MCF 10A (cell line): ENCODE measurements around the gene IL2RA. TPM values are rescaled to one million over a fixed set of nuclear protein-coding genes. Genes with fewer than 3 reads are reported as not detected.

ENCODE experiments used
- BruUV-seq: library from RNA; stranded (reverse); fragments of 400-500 nt; replicated peaks from 2 replicates; lab custom pipeline; 2021; lab: Mats Ljungman, UMichigan
- CTCF ChIA-PET: fragments of 300-600 bp; sonication (Branson Sonifier 250); formaldehyde crosslinking; extraction: SDS; loops from one replicate; lab custom pipeline; 2021; ENCODE audit warnings: antibody characterized with exemption, inconsistent platforms; lab: Yijun Ruan, JAX
- POLR2A ChIA-PET: fragments of 300-600, 350-650 bp; sonication (Branson Sonifier 250); formaldehyde crosslinking; extraction: SDS; loops from one replicate; lab custom pipeline; 2020; ENCODE audit warnings: antibody characterized with exemption, inconsistent platforms; lab: Yijun Ruan, JAX
- DNase-seq: peaks from one replicate; pipeline ENCODE4 v3.0.0-alpha.2; 2018; ENCODE audit not compliant: unreplicated experiment
- H3K27ac Mint-ChIP-seq: one replicate; pipeline ENCODE4 v1.8.0; 2022; ENCODE audit warnings: mild to moderate bottlenecking, low read depth, mixed read lengths; ENCODE audit not compliant: unreplicated experiment
- H3K27me3 Mint-ChIP-seq: one replicate; pipeline ENCODE4 v1.8.0; 2022; ENCODE audit warnings: mixed read lengths; ENCODE audit not compliant: insufficient read depth, unreplicated experiment
- H3K36me3 Mint-ChIP-seq: one replicate; pipeline ENCODE4 v1.8.0; 2022; ENCODE audit warnings: mild to moderate bottlenecking, moderate library complexity, mixed read lengths; ENCODE audit not compliant: insufficient read depth, unreplicated experiment
- H3K4me1 Mint-ChIP-seq: one replicate; pipeline ENCODE4 v1.8.0; 2022; ENCODE audit warnings: mixed read lengths; ENCODE audit not compliant: insufficient read depth, unreplicated experiment
- H3K4me3 Mint-ChIP-seq: one replicate; pipeline ENCODE4 v1.8.0; 2022; ENCODE audit warnings: mild to moderate bottlenecking, moderate library complexity, mixed read lengths; ENCODE audit not compliant: unreplicated experiment
- H3K9me3 Mint-ChIP-seq: one replicate; pipeline ENCODE4 v1.8.0; 2022; ENCODE audit warnings: mixed read lengths; ENCODE audit not compliant: unreplicated experiment
- intact Hi-C: fragments of 100-400 bp; cut with micrococcal nuclease; formaldehyde crosslinking; loops from 2 replicates; pipeline ENCODE4 v1.14.1; 2022
- total RNA-seq: library from RNA; stranded (reverse); gene quantifications from 2 replicates; pipeline ENCODE4 v1.2.3, GENCODE V29; 2022
- TF ChIP-seq, protein P1 (sequence below): fragments of 200-600 bp; IDR thresholded peaks from one replicate; pipeline ENCODE4 v1.8.0; 2022; ENCODE audit warnings: antibody characterized with exemption, mild to moderate bottlenecking; ENCODE audit not compliant: unreplicated experiment

IL2RA gene
- total RNA-seq, 1 experiment from 2014 or later = not detected

DNA sequence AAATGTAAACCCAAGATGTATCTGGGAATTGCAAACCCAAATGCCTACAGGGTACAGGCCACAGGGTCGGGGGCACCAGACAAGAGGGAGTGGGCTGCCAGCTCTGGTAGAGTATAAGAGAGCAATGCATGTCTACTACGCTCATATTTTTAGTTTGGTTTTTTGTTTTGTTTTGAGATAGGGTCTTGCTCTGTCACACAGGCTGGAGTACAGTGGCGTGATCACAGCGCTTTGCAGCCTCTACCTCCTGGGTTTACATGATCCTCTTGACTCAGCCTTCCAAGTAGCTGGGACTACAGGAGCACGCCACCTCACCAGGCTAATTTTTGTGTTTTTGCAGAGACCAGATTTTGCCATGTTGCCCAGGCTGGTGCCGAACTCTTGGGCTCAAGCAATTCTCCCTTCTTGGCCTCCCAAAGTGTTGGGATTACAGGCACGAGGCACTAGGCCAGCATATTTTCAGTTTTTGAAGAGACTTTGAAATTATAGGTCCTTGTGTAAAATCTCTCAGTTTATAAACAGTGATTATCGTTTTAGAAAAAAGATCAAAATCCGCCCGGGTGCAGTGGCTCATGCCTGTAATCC, 73.7 kb downstream of the IL2RA start:
- Mint-ChIP-seq H3K4me1 (peaks cover 6% of the 10 kb centered on the region), H3K36me3 (no peaks in the 10 kb centered on the region), H3K4me3 (no peak overlapping the region), H3K27me3 (peaks cover 9% of the 10 kb centered on the region), H3K27ac (no peak overlapping the region), H3K9me3 (peaks cover 10% of the 10 kb centered on the region)
- POLR2A ChIA-PET = no interaction called here
- DNase-seq = no peak
- intact Hi-C loops = no loop called here
- CTCF ChIA-PET = interaction anchor here (0.6 kb wide), 2 partner anchors 13 to 136 kb away, joined by 3 to 4 read pairs; no protein-coding TSS in a partner anchor
- TF ChIP-seq, protein P1, sequence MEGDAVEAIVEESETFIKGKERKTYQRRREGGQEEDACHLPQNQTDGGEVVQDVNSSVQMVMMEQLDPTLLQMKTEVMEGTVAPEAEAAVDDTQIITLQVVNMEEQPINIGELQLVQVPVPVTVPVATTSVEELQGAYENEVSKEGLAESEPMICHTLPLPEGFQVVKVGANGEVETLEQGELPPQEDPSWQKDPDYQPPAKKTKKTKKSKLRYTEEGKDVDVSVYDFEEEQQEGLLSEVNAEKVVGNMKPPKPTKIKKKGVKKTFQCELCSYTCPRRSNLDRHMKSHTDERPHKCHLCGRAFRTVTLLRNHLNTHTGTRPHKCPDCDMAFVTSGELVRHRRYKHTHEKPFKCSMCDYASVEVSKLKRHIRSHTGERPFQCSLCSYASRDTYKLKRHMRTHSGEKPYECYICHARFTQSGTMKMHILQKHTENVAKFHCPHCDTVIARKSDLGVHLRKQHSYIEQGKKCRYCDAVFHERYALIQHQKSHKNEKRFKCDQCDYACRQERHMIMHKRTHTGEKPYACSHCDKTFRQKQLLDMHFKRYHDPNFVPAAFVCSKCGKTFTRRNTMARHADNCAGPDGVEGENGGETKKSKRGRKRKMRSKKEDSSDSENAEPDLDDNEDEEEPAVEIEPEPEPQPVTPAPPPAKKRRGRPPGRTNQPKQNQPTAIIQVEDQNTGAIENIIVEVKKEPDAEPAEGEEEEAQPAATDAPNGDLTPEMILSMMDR = no peak
- no TSS peak for BruUV-seq

DNA sequence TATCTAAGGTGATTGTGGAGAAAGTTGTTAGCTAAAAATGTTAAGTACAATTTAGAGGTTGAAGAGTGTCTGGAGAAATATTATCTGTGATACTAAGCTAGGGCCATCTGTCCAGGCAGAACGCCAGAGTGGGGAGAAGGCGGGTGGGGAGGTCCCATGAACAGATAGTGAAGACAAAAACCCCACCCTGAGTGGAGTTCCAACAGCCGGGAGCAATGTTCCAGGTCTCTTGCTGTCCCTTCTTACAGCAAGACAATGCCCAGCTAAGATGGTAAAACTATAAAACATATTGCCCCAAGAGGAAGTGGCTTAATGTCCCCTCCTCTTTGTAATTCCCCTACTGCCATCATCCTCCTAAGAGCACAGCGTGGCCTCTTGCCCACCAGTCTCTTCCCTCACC, 74.4 kb downstream of the IL2RA start:
- peaks cover 11% of the 10 kb centered on the region for H3K27me3 Mint-ChIP-seq
- TF ChIP-seq, protein P1 = no peak
- ChIA-PET CTCF (interaction anchor here (0.6 kb wide), 2 partner anchors 14 to 135 kb away, joined by 3 to 4 read pairs; no protein-coding TSS in a partner anchor), POLR2A (no interaction called here)
- BruUV-seq = no TSS peak
- H3K9me3 Mint-ChIP-seq = peaks cover 10% of the 10 kb centered on the region
- H3K36me3 Mint-ChIP-seq = no peaks in the 10 kb centered on the region
- H3K4me1 Mint-ChIP-seq = peaks cover 6% of the 10 kb centered on the region
- H3K4me3 Mint-ChIP-seq = no peak overlapping the region
- intact Hi-C loops = no loop called here
- no peak for DNase-seq
- H3K27ac Mint-ChIP-seq = no peak overlapping the region

DNA sequence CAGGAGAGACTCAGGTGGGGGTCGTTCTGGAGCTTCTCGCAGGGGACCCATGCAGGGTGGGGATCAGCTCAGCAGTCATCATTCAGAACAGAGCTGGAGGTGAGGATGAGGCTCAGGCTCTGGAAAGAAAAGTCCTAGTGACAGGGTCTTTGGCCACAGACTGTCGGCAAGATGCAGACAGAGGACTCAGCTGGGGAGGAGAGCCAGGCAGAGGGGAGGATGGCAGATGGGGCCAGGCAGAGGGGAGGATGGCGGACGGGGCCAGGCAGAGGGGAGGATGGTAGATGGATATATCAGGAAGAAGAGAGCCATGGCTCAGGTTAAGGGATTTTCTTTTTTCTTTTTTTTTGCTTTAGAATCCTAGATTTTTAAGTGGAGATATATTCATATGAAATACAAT, 77.1 kb downstream of the IL2RA start:
- peaks cover 6% of the 10 kb centered on the region for H3K4me1 Mint-ChIP-seq
- no peak overlapping the region for H3K27ac Mint-ChIP-seq
- TF ChIP-seq, protein P1 = no peak
- H3K36me3 Mint-ChIP-seq = no peaks in the 10 kb centered on the region
- no peak overlapping the region for H3K4me3 Mint-ChIP-seq
- ChIA-PET CTCF (no interaction called here), POLR2A (no interaction called here)
- H3K27me3 Mint-ChIP-seq = peaks cover 11% of the 10 kb centered on the region
- no peak for DNase-seq
- BruUV-seq = no TSS peak
- H3K9me3 Mint-ChIP-seq = no peaks in the 10 kb centered on the region
- intact Hi-C loops = no loop called here

DNA sequence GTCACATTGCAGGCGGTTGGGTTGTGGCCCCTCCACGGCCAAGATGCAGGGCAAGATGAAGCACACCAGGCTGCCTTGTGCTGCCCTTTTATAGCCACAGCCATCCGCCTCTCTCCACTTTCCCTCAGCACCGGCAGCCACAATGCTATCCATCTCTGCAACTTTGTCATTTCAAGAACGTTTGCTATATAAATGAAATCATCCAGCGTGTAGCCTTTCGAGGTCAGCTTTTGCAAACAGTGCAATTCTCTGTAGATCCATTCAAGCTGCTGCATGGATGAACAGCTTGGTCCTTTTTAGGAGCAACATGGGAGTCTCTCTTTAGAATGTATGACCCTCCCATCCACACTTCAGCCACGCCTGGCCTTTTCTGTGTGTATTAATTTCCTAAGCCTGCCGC, 78.4 kb downstream of the IL2RA start:
- CTCF ChIA-PET = no interaction called here
- peaks cover 11% of the 10 kb centered on the region for H3K27me3 Mint-ChIP-seq
- no peak overlapping the region for H3K27ac Mint-ChIP-seq
- intact Hi-C loops = no loop called here
- H3K36me3 Mint-ChIP-seq = no peaks in the 10 kb centered on the region
- DNase-seq = no peak
- H3K4me1 Mint-ChIP-seq = peaks cover 6% of the 10 kb centered on the region
- TF ChIP-seq, protein P1 = no peak
- H3K9me3 Mint-ChIP-seq = no peaks in the 10 kb centered on the region
- POLR2A ChIA-PET = no interaction called here
- no peak overlapping the region for H3K4me3 Mint-ChIP-seq
- BruUV-seq = no TSS peak
